IMR-90 (cell line): Measurements from ENCODE around the gene ZNF280C. TPM values are rescaled to one million over a fixed set of nuclear protein-coding genes. Genes with fewer than 3 reads are reported as not detected.

Experiments
- ATAC-seq: fragments of 200-7000 bp; cut with Tn5 transposase; 2 replicates; pipeline ENCODE4 v1.9.1; 2020; ENCODE audit warnings: low read depth, mild to moderate bottlenecking, moderate library complexity
- BruUV-seq: library from RNA; stranded (reverse); fragments of 400-500 nt; replicated peaks from 2 replicates; lab custom pipeline; 2021; lab: Mats Ljungman, UMichigan
- CTCF ChIA-PET: fragments of 300-600 bp; formaldehyde crosslinking; extraction: SDS; loops from one replicate; lab custom pipeline; 2021; ENCODE audit warnings: antibody characterized with exemption; lab: Yijun Ruan, JAX
- POLR2A ChIA-PET: fragments of 300-600 bp; sonication (Branson Sonifier 250); formaldehyde crosslinking; loops from one replicate; lab custom pipeline; 2022; ENCODE audit warnings: antibody characterized with exemption; ENCODE audit not compliant: unreplicated experiment; lab: Charles Lee
- DNase-seq: peaks from one replicate; pipeline ENCODE4 v3.0.0; 2013
- H2AFZ ChIP-seq: replicated peaks from 2 replicates; pipeline ENCODE3; 2013; ENCODE audit warnings: low read length, mild to moderate bottlenecking; ENCODE audit not compliant: poor library complexity
- H2AK5ac ChIP-seq: 2 replicates; pipeline ENCODE4 v1.6.1; 2013; ENCODE audit warnings: low read depth, low read length, inconsistent platforms
- H2AK9ac ChIP-seq: replicated peaks from 2 replicates; pipeline ENCODE3; 2013; ENCODE audit warnings: mild to moderate bottlenecking, low read depth, low read length, moderate library complexity; ENCODE audit not compliant: poor library complexity
- H2BK120ac ChIP-seq: 2 replicates; pipeline ENCODE4 v1.6.1; 2013; ENCODE audit warnings: low read depth, low read length, inconsistent platforms
- H2BK15ac ChIP-seq: 3 replicates; pipeline ENCODE4 v1.6.1; 2013; ENCODE audit warnings: low read depth, low read length, inconsistent platforms
- H2BK20ac ChIP-seq: 2 replicates; pipeline ENCODE4 v1.6.1; 2013; ENCODE audit warnings: low read depth, mild to moderate bottlenecking, inconsistent platforms, low read length, moderate library complexity
- H2BK5ac ChIP-seq: 2 replicates; pipeline ENCODE4 v1.6.1; 2013; ENCODE audit warnings: mild to moderate bottlenecking, low read depth, low read length, inconsistent platforms; ENCODE audit not compliant: poor library complexity, severe bottlenecking
- H3K14ac ChIP-seq: replicated peaks from 2 replicates; pipeline ENCODE4 v1.6.1; 2013; ENCODE audit warnings: low read depth, low read length, inconsistent platforms
- H3K18ac ChIP-seq: 2 replicates; pipeline ENCODE4 v1.6.1; 2013; ENCODE audit warnings: low read depth, low read length, control low read depth
- H3K23ac ChIP-seq: 2 replicates; pipeline ENCODE4 v1.6.1; 2013; ENCODE audit warnings: low read depth, low read length, inconsistent platforms
- H3K27ac ChIP-seq: 2 replicates; pipeline ENCODE4 v1.5.1; 2013; ENCODE audit warnings: mild to moderate bottlenecking, control low read depth, low read length; ENCODE audit not compliant: insufficient read depth
- H3K27me3 ChIP-seq: 2 replicates; pipeline ENCODE4 v1.6.1; 2013; ENCODE audit warnings: low read length; ENCODE audit not compliant: control insufficient read depth, insufficient read depth
- H3K36me3 ChIP-seq: 2 replicates; pipeline ENCODE4 v1.6.1; 2013; ENCODE audit warnings: low read length, mixed read lengths; ENCODE audit not compliant: control insufficient read depth, insufficient read depth
- H3K4ac ChIP-seq: 2 replicates; pipeline ENCODE4 v1.6.1; 2013; ENCODE audit warnings: low read depth, low read length, inconsistent platforms
- H3K4me1 ChIP-seq: 2 replicates; pipeline ENCODE4 v1.6.1; 2013; ENCODE audit warnings: low read length, mixed read lengths; ENCODE audit not compliant: control insufficient read depth, insufficient read depth
- H3K4me2 ChIP-seq: 2 replicates; pipeline ENCODE4 v1.6.1; 2013; ENCODE audit warnings: low read depth, mild to moderate bottlenecking, control low read depth, low read length, moderate library complexity
- H3K4me3 ChIP-seq: 2 replicates; pipeline ENCODE4 v1.5.1; 2013; ENCODE audit warnings: low read depth, mild to moderate bottlenecking, control low read depth, low read length, moderate library complexity; ENCODE audit not compliant: insufficient read depth
- H3K56ac ChIP-seq: 2 replicates; pipeline ENCODE4 v1.6.1; 2013; ENCODE audit warnings: low read length, inconsistent platforms; ENCODE audit not compliant: insufficient read depth; ENCODE audit errors: extremely low read depth
- H3K79me1 ChIP-seq, 2 experiments: 2 replicates each; pipeline ENCODE4 v1.6.1; 2013; ENCODE audit warnings: low read length in 2 of 2, inconsistent platforms in 1 of 2, low read depth in 1 of 2
- H3K9ac ChIP-seq: 2 replicates; pipeline ENCODE4 v1.6.1; 2013; ENCODE audit warnings: low read depth, low read length, control low read depth
- H3K9me1 ChIP-seq: 2 replicates; pipeline ENCODE4 v1.6.1; 2013; ENCODE audit warnings: low read length, inconsistent platforms; ENCODE audit not compliant: insufficient read depth
- H3K9me3 ChIP-seq: 2 replicates; pipeline ENCODE4 v1.6.1; 2013; ENCODE audit warnings: low read length; ENCODE audit not compliant: control insufficient read depth, insufficient read depth
- H4K20me1 ChIP-seq: 2 replicates; pipeline ENCODE4 v1.6.1; 2013; ENCODE audit warnings: low read length, inconsistent platforms; ENCODE audit not compliant: insufficient read depth
- H4K5ac ChIP-seq: 2 replicates; pipeline ENCODE4 v1.6.1; 2013; ENCODE audit warnings: mild to moderate bottlenecking, low read depth, low read length, control low read depth
- H4K8ac ChIP-seq, 2 experiments: 2 replicates each; pipeline ENCODE4 v1.6.1; 2013; ENCODE audit warnings: low read depth in 2 of 2, low read length in 2 of 2, control low read depth in 1 of 2, inconsistent platforms in 1 of 2
- H4K91ac ChIP-seq: 2 replicates; pipeline ENCODE4 v1.6.1; 2013; ENCODE audit warnings: low read depth, low read length, inconsistent platforms; ENCODE audit not compliant: insufficient read depth
- BHLHE40 ChIP-seq: fragments of 150-350 bp; IDR thresholded peaks from 2 replicates; pipeline ENCODE4 v1.6.1; 2016; ENCODE audit warnings: mild to moderate bottlenecking, low read depth, low read length
- CEBPB ChIP-seq: IDR thresholded peaks from 2 replicates; pipeline ENCODE4 v1.6.1; 2012; ENCODE audit warnings: low read depth, low read length, improper control_type of control experiment
- CHD1 ChIP-seq: IDR thresholded peaks from 2 replicates; pipeline ENCODE4 v1.6.1; 2012; ENCODE audit warnings: low read depth, low read length, improper control_type of control experiment
- FOS ChIP-seq: fragments of 150-350 bp; IDR thresholded peaks from 2 replicates; pipeline ENCODE4 v1.6.1; 2016; ENCODE audit warnings: low read depth, low read length
- MAFK ChIP-seq: IDR thresholded peaks from 2 replicates; pipeline ENCODE4 v1.6.1; 2012; ENCODE audit warnings: low read depth, low read length, improper control_type of control experiment
- MAZ ChIP-seq: IDR thresholded peaks from 2 replicates; pipeline ENCODE4 v1.6.1; 2012; ENCODE audit warnings: low read depth, mild to moderate bottlenecking, low read length, improper control_type of control experiment, moderate library complexity, borderline replicate concordance
- MXI1 ChIP-seq: IDR thresholded peaks from 2 replicates; pipeline ENCODE4 v1.6.1; 2012; ENCODE audit warnings: low read depth, mild to moderate bottlenecking, low read length, moderate library complexity, borderline replicate concordance
- NFE2L2 ChIP-seq: fragments of 150-350 bp; IDR thresholded peaks from 2 replicates; pipeline ENCODE4 v1.6.1; 2016; ENCODE audit warnings: low read depth, mild to moderate bottlenecking, low read length
- POLR2A ChIP-seq: IDR thresholded peaks from 2 replicates; pipeline ENCODE4 v1.6.1; 2012; ENCODE audit warnings: mild to moderate bottlenecking, low read depth, low read length
- RAD21 ChIP-seq: IDR thresholded peaks from 2 replicates; pipeline ENCODE4 v1.6.1; 2012; ENCODE audit warnings: low read length, improper control_type of control experiment
- RCOR1 ChIP-seq: IDR thresholded peaks from 2 replicates; pipeline ENCODE4 v1.6.1; 2012; ENCODE audit warnings: mild to moderate bottlenecking, low read length, improper control_type of control experiment; ENCODE audit not compliant: insufficient replicate concordance
- RFX5 ChIP-seq: IDR thresholded peaks from 2 replicates; pipeline ENCODE4 v1.8.0; 2012; ENCODE audit warnings: low read depth, mild to moderate bottlenecking, low read length, moderate library complexity
- SMC3 ChIP-seq: fragments of 150-350 bp; IDR thresholded peaks from 2 replicates; pipeline ENCODE4 v1.6.1; 2016; ENCODE audit warnings: low read depth, mild to moderate bottlenecking, antibody characterized with exemption, low read length, moderate library complexity
- WGBS, 2 experiments: methylation state at CpG; one replicate each; pipeline versions ENCODE4 v1.1.5 to v1.1.7; 2013; ENCODE audit warnings: missing lambda C conversion rate in 2 of 2; ENCODE audit not compliant: insufficient read length in 1 of 2; ENCODE audit errors: extremely low coverage in 2 of 2; 5-methylcytosine and 5-hydroxymethylcytosine counted together
- dilution Hi-C: fragments of 300-500 bp; cut with HindIII; formaldehyde crosslinking; loops from one replicate; pipeline ENCODE4 v1.14.3; 2018; ENCODE audit warnings: low sequenced_read_pairs; ENCODE audit not compliant: unreplicated experiment
- in situ Hi-C: fragments of 300-500 bp; cut with MboI; formaldehyde crosslinking; loops from 3 replicates; pipeline ENCODE4 v1.14.3; 2019; ENCODE audit warnings: low sequenced_read_pairs, inconsistent platforms, mixed read lengths
- intact Hi-C: fragments of 100-400 bp; cut with micrococcal nuclease; formaldehyde crosslinking; loops from 2 replicates; pipeline ENCODE4 v1.10.0; 2022
- polyA plus RNA-seq, 3 experiments: library from polyadenylated mRNA; depleted of rRNA; stranded (reverse); fragments of >200 nt; gene quantifications; 2 replicates each; pipeline ENCODE4 v1.2.3, GENCODE V29; 2012; ENCODE audit warnings: low replicate concordance in 1 of 3
- total RNA-seq: library from RNA; depleted of rRNA; stranded (reverse); fragments of >200 nt; gene quantifications from 2 replicates; pipeline ENCODE4 v1.2.3, GENCODE V29; 2012
- TF ChIP-seq, protein P1 (sequence below): conservative IDR thresholded peaks from 2 replicates; pipeline ENCODE4 v1.5.1; 2012; ENCODE audit warnings: mild to moderate bottlenecking, low read depth, low read length, improper control_type of control experiment
- TF ChIP-seq, protein P2 (sequence below): fragments of 150-350 bp; IDR thresholded peaks from 2 replicates; pipeline ENCODE4 v1.6.1; 2016; ENCODE audit warnings: low read depth, mild to moderate bottlenecking, low read length, moderate library complexity, borderline replicate concordance
- TF ChIP-seq, protein P3 (sequence below): fragments of 150-350 bp; IDR thresholded peaks from 2 replicates; pipeline ENCODE4 v1.6.1; 2017; ENCODE audit warnings: mild to moderate bottlenecking, antibody characterized with exemption, low read length, low read depth

Gene ZNF280C
- total and polyA plus RNA-seq, 2 of the 4 experiments (the other 2 are of a cell fraction): 3.1 to 4.5 TPM

DNA sequence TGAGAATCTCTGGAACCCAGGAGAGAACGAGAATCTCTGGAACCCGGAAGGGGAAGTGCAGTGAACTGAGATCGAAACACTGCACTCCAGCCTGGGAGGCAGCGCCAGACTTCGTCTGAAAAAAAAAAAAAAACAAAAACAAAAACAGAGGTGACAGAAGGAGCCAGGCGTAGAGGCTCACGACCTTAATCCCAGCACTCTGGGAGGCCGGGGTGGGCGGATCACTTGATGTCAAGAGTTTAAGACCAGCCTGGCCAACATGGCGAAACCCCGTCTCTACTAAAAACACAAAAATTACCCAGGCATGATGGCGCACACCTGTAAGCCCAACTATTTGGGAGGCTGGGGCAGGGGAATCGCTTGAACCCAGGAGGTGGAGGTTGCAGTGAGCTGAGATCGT lies 17.0 kb downstream of the ZNF280C start:
- Histone ChIP-seq H3K9ac (no peak overlapping the region), H4K20me1 (no peaks in the 10 kb centered on the region), H3K27me3 (no peaks in the 10 kb centered on the region), H3K4ac (no peak overlapping the region), H4K5ac (no peak overlapping the region), H3K18ac (no peak overlapping the region), H2AK5ac (no peak overlapping the region), H3K79me1 (peaks cover 0 to 6% of the 10 kb centered on the region in 2 experiments), H3K36me3 (peaks cover 4% of the 10 kb centered on the region), H2BK120ac (no peak overlapping the region), H2AFZ (no peak overlapping the region), H3K4me1 (no peaks in the 10 kb centered on the region), H3K4me3 (no peak overlapping the region), H3K56ac (no peak overlapping the region), H4K8ac (no peak overlapping the region), H3K27ac (no peak overlapping the region), H3K14ac (no peak overlapping the region), H2AK9ac (no peak overlapping the region), H2BK15ac (no peak overlapping the region), H4K91ac (no peak overlapping the region), H3K9me3 (no peaks in the 10 kb centered on the region), H2BK5ac (no peak overlapping the region), H3K4me2 (no peak overlapping the region), H2BK20ac (no peak overlapping the region), H3K9me1 (peaks cover 4% of the 10 kb centered on the region; the same call in 1 of the 2 replicates), H3K23ac (no peak overlapping the region)
- POLR2A ChIA-PET: no interaction called here
- dilution Hi-C loops: no loop called here
- intact Hi-C loops: no loop called here
- 74% methylated on average over 5 of the region's 14 CpGs; no CpG with 5 or more reads in 1 of the 2 experiments for WGBS, 2 experiments
- BruUV-seq: no TSS peak
- DNase-seq (no peak), ATAC-seq (no peak)
- CTCF ChIA-PET: no interaction called here
- no peak for TF ChIP-seq MAZ
- no peak for TF ChIP-seq CEBPB
- TF ChIP-seq MAFK: no peak
- TF ChIP-seq BHLHE40: no peak
- TF ChIP-seq RAD21: no peak
- no peak for TF ChIP-seq MXI1
- TF ChIP-seq RCOR1: no peak
- TF ChIP-seq, protein P1, sequence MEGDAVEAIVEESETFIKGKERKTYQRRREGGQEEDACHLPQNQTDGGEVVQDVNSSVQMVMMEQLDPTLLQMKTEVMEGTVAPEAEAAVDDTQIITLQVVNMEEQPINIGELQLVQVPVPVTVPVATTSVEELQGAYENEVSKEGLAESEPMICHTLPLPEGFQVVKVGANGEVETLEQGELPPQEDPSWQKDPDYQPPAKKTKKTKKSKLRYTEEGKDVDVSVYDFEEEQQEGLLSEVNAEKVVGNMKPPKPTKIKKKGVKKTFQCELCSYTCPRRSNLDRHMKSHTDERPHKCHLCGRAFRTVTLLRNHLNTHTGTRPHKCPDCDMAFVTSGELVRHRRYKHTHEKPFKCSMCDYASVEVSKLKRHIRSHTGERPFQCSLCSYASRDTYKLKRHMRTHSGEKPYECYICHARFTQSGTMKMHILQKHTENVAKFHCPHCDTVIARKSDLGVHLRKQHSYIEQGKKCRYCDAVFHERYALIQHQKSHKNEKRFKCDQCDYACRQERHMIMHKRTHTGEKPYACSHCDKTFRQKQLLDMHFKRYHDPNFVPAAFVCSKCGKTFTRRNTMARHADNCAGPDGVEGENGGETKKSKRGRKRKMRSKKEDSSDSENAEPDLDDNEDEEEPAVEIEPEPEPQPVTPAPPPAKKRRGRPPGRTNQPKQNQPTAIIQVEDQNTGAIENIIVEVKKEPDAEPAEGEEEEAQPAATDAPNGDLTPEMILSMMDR: no peak
- no peak for TF ChIP-seq SMC3
- TF ChIP-seq NFE2L2: no peak
- TF ChIP-seq CHD1: no peak
- TF ChIP-seq, protein P2, sequence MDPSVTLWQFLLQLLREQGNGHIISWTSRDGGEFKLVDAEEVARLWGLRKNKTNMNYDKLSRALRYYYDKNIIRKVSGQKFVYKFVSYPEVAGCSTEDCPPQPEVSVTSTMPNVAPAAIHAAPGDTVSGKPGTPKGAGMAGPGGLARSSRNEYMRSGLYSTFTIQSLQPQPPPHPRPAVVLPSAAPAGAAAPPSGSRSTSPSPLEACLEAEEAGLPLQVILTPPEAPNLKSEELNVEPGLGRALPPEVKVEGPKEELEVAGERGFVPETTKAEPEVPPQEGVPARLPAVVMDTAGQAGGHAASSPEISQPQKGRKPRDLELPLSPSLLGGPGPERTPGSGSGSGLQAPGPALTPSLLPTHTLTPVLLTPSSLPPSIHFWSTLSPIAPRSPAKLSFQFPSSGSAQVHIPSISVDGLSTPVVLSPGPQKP: no peak
- no peak for TF ChIP-seq FOS
- TF ChIP-seq, protein P3, sequence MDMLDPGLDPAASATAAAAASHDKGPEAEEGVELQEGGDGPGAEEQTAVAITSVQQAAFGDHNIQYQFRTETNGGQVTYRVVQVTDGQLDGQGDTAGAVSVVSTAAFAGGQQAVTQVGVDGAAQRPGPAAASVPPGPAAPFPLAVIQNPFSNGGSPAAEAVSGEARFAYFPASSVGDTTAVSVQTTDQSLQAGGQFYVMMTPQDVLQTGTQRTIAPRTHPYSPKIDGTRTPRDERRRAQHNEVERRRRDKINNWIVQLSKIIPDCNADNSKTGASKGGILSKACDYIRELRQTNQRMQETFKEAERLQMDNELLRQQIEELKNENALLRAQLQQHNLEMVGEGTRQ: no peak
- no peak for TF ChIP-seq RFX5
- TF ChIP-seq POLR2A: no peak
- in situ Hi-C loops: loop anchor here (25.0 kb wide), 1 partner anchor 661 kb away; the partner anchor contains the start of gene ENOX2
